ENCODE data around the gene HSPA8. TPM values are rescaled to one million over a fixed set of nuclear protein-coding genes. Genes with fewer than 3 reads are reported as not detected.

Gene HSPA8
- total and polyA plus RNA-seq, 10 of the 15 experiments (the other 5 are each of a cell fraction or from before 2014, with no cell fraction given), result 1,190 to 3,205 (median 2,045) TPM

DNA sequence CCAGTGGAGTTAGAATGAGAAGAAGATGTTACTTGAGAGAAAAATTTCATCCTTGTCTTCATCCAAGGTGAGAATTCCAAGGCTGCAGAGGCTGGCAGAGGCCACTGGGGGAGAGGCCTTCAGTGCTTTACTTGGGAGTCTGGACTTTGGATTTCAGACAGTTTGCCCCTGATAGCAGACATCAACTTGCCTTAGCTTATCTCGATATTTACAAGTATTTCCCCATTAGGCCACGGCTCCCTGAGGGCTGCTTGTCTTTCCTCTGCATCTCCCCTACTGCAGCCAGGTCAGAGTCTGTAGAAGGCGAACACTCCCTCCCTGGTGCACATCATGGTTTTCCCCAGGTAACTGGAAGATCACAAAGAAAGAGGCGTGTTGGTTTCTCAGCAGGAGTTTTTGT is 50.4 kb downstream of the HSPA8 start:
- no peak for FAIRE-seq
- no peaks in the 10 kb centered on the region for H3K9me3 ChIP-seq (replicated peaks; ENCODE audit: control insufficient read depth, insufficient read depth, low read length)
- intact Hi-C loops (cut with micrococcal nuclease; ENCODE audit: unreplicated experiment) (no loop called here), in situ Hi-C loops (cut with MboI) (no loop called here)
- POLR2A ChIA-PET, result interaction anchor here (1.1 kb wide), 1 partner anchor 23 kb away, joined by 3 read pairs; no protein-coding TSS in a partner anchor
- no peaks in the 10 kb centered on the region for H3K36me3 ChIP-seq (ENCODE audit: control insufficient read depth in 2 of 2, insufficient read depth in 2 of 2, low read length in 1 of 2)
- no peaks in the 10 kb centered on the region for H3K79me2 ChIP-seq (ENCODE audit: control insufficient read depth, insufficient read depth, low read length)
- DNase-seq (ENCODE audit: low read depth, low spot score), result no peak
- WGBS (ENCODE audit: insufficient coverage, insufficient replicate concordance, low lambda C conversion rate, missing lambda C conversion rate), result 20% methylated on average over 4 of the region's 4 CpGs
- CTCF ChIA-PET, result interaction anchor here (1.2 to 5.7 kb wide), 3 partner anchors 11 to 148 kb away, joined by 3 to 34 read pairs (median 6); no protein-coding TSS in a partner anchor
- no TSS peak for BruUV-seq (replicated peaks)
- no peak for ATAC-seq
- H3K4me2 ChIP-seq (ENCODE audit: control insufficient read depth, insufficient read depth), result no peak overlapping the region
- H4K20me1 ChIP-seq (ENCODE audit: control insufficient read depth, insufficient read depth), result no peaks in the 10 kb centered on the region
- no peak overlapping the region for H2AFZ ChIP-seq (ENCODE audit: control insufficient read depth, low read depth, low read length)
- no peaks in the 10 kb centered on the region for H3K4me1 ChIP-seq (ENCODE audit: control insufficient read depth, insufficient read depth, low read length)
- no peak overlapping the region for H3K9ac ChIP-seq (ENCODE audit: control insufficient read depth, insufficient read depth, low read length)
- H3K27me3 ChIP-seq (replicated peaks in 1 of 2; ENCODE audit: control insufficient read depth in 2 of 2, insufficient read depth in 2 of 2, low read length in 1 of 2), result peaks cover 0 to 2% of the 10 kb centered on the region in 2 experiments; a peak in 2 of 4 replicates
- SMC1A ChIA-PET (ENCODE audit: uncharacterized antibody, unreplicated experiment), result interaction anchor here (0.6 to 1.9 kb wide), 5 partner anchors 11 to 832 kb away, joined by 3 to 6 read pairs (median 5); no protein-coding TSS in a partner anchor
- H3K4me3 ChIP-seq, result no peak overlapping the region
- RAD21 ChIA-PET (ENCODE audit: unreplicated experiment), result interaction anchor here (1.4 kb wide), 1 partner anchor 9 kb away, joined by 3 read pairs; no protein-coding TSS in a partner anchor
- no peak overlapping the region for H3K27ac ChIP-seq (ENCODE audit: control insufficient read depth, insufficient read depth)
- TF ChIP-seq CEBPB (IDR thresholded peaks at IDR 0.05; ENCODE audit: borderline replicate concordance in 1 of 2, low read depth in 2 of 2, low read length in 2 of 2) (no peak), ATF7 (IDR thresholded peaks at IDR 0.05; ENCODE audit: low read depth) (no peak), RUNX3 (IDR thresholded peaks at IDR 0.05; ENCODE audit: low read length) (no peak), CBFB (IDR thresholded peaks at IDR 0.05; ENCODE audit: low read depth) (no peak), RAD51 (IDR thresholded peaks at IDR 0.05) (no peak)

Small RNAs within 50 kb of the gene (small RNA-seq; reads per million reads assigned to genes)
- gene RPL31P47, result not detected
- gene SNORD14C, result not detected
- not detected for gene SNORD14D
- 1,613 reads per million, percentile 100 among the genes with 10 or more reads in this experiment for gene SNORD14E

Other genes starting within 250 kb of the HSPA8 start
- 2.1 and 2.7 TPM in 2 replicates for gene CRTAM, start 223.6 kb downstream of the HSPA8 start, total RNA-seq (2014; rRNA removed)
- 5.0 and 5.3 TPM in 2 replicates for gene CRTAM, start 223.6 kb downstream of the HSPA8 start, total RNA-seq (2014; rRNA removed; fragmentation: Illumina TruSeq; extraction: Trizol)
- 1.4 and 1.5 TPM in 2 replicates for gene CRTAM, start 223.6 kb downstream of the HSPA8 start, total RNA-seq (2021)
- gene CRTAM, start 223.6 kb downstream of the HSPA8 start, polyA plus RNA-seq (2011; rRNA removed), result 35.6 and 51.2 TPM in 2 replicates
- gene CRTAM, start 223.6 kb downstream of the HSPA8 start, polyA plus RNA-seq (2014; fragmentation: Illumina TruSeq; extraction: Trizol), result 6.4 and 7.4 TPM in 2 replicates
- 1 to 10 TPM; 2.8 to 3.1 TPM for gene CRTAM, start 223.6 kb downstream of the HSPA8 start, polyA plus RNA-seq (2014; fragmentation: Nextera tagmentation; extraction: Ambion mirVana)
- 1.1 and 4.4 TPM in 2 replicates for gene CRTAM, start 223.6 kb downstream of the HSPA8 start, polyA plus RNA-seq (2014; rRNA removed)
- 1 to 10 TPM in 1 of 2 experiments, under 1 TPM in 1; 0.76 to 1.2 TPM for gene CRTAM, start 223.6 kb downstream of the HSPA8 start, polyA plus RNA-seq (2016; fragmentation: Nextera tagmentation; extraction: Ambion mirVana)
- gene JHY, start 179.4 kb downstream of the HSPA8 start, total RNA-seq (2014; rRNA removed), result 4.7 and 5.6 TPM in 2 replicates
- 5.5 and 5.8 TPM in 2 replicates for gene JHY, start 179.4 kb downstream of the HSPA8 start, total RNA-seq (2014; rRNA removed; fragmentation: Illumina TruSeq; extraction: Trizol)
- 4.4 and 5.1 TPM in 2 replicates for gene JHY, start 179.4 kb downstream of the HSPA8 start, total RNA-seq (2021)
- 7.1 and 9.1 TPM in 2 replicates for gene JHY, start 179.4 kb downstream of the HSPA8 start, polyA plus RNA-seq (2011; rRNA removed)
- gene JHY, start 179.4 kb downstream of the HSPA8 start, polyA plus RNA-seq (2014; fragmentation: Illumina TruSeq; extraction: Trizol), result 5.9 and 7.4 TPM in 2 replicates
- 1 to 10 TPM in 1 of 2 experiments, under 1 TPM in 1; 0.90 to 1.8 TPM for gene JHY, start 179.4 kb downstream of the HSPA8 start, polyA plus RNA-seq (2014; fragmentation: Nextera tagmentation; extraction: Ambion mirVana)
- 3.7 and 4.6 TPM in 2 replicates for gene JHY, start 179.4 kb downstream of the HSPA8 start, polyA plus RNA-seq (2014; rRNA removed)
- gene JHY, start 179.4 kb downstream of the HSPA8 start, polyA plus RNA-seq (2016; fragmentation: Nextera tagmentation; extraction: Ambion mirVana), result 1 to 10 TPM; 5.4 to 7.1 TPM
- not detected in 2 replicates for gene BSX, start 80.3 kb downstream of the HSPA8 start, total RNA-seq (2014; rRNA removed)
- not detected in 2 replicates for gene BSX, start 80.3 kb downstream of the HSPA8 start, total RNA-seq (2014; rRNA removed; fragmentation: Illumina TruSeq; extraction: Trizol)
- not detected in 2 replicates for gene BSX, start 80.3 kb downstream of the HSPA8 start, total RNA-seq (2021)
- not detected in 2 replicates for gene BSX, start 80.3 kb downstream of the HSPA8 start, polyA plus RNA-seq (2011; rRNA removed)
- not detected in 2 replicates for gene BSX, start 80.3 kb downstream of the HSPA8 start, polyA plus RNA-seq (2014; fragmentation: Illumina TruSeq; extraction: Trizol)
- gene BSX, start 80.3 kb downstream of the HSPA8 start, polyA plus RNA-seq (2014; fragmentation: Nextera tagmentation; extraction: Ambion mirVana), result not detected
- gene BSX, start 80.3 kb downstream of the HSPA8 start, polyA plus RNA-seq (2014; rRNA removed), result not detected in 2 replicates
- not detected for gene BSX, start 80.3 kb downstream of the HSPA8 start, polyA plus RNA-seq (2016; fragmentation: Nextera tagmentation; extraction: Ambion mirVana)
- gene CLMP, start 133.1 kb upstream of the HSPA8 start, total RNA-seq (2014; rRNA removed), result 0.22 TPM in 1 of 2 replicates, not detected in the other
- gene CLMP, start 133.1 kb upstream of the HSPA8 start, total RNA-seq (2014; rRNA removed; fragmentation: Illumina TruSeq; extraction: Trizol), result 0.05 TPM in 1 of 2 replicates, not detected in the other
- gene CLMP, start 133.1 kb upstream of the HSPA8 start, total RNA-seq (2021), result 0.19 and 0.21 TPM in 2 replicates
- not detected in 2 replicates for gene CLMP, start 133.1 kb upstream of the HSPA8 start, polyA plus RNA-seq (2011; rRNA removed)
- gene CLMP, start 133.1 kb upstream of the HSPA8 start, polyA plus RNA-seq (2014; fragmentation: Illumina TruSeq; extraction: Trizol), result not detected in 2 replicates
- under 1 TPM; 0.11 to 0.29 TPM for gene CLMP, start 133.1 kb upstream of the HSPA8 start, polyA plus RNA-seq (2014; fragmentation: Nextera tagmentation; extraction: Ambion mirVana)
- gene CLMP, start 133.1 kb upstream of the HSPA8 start, polyA plus RNA-seq (2014; rRNA removed), result 0.01 and 0.03 TPM in 2 replicates
- gene CLMP, start 133.1 kb upstream of the HSPA8 start, polyA plus RNA-seq (2016; fragmentation: Nextera tagmentation; extraction: Ambion mirVana), result under 1 TPM; 0.20 to 0.71 TPM

All from GM12878 (cell line).